UCSD-AML1 (cell line): Measurements from ENCODE around the gene ZNF200.
"Not testable (repeated sequence)": the region's sequence is repeated elsewhere in the genome, so short reads cannot be mapped to it uniquely, and the experiment has no call there.

Experiments
- DNase-seq: peaks from one replicate; lab custom pipeline; 2025; ENCODE audit not compliant: unreplicated experiment; lab: John Stamatoyannopoulos, UW

The ZNF200 gene

DNA sequence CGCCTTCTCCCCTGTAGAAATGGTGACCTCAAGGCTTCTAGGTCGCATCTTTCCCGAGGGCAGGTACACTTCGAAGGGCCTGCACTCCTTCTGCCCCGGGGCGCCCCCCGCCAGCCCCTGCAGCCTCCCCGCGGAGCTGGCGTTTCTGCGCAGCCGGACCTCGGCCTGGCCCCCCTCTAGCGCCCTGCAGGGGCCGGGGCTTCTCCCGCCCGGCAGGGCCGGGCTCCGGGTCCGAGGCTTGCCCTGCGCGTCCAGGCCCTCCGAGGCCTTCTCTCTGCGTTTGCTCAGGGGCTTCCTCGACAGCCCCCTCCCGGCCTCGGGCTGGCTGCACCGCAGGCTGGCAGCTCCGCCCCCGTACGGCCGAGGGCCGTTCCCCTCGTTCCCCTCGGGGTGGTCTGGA, 19.4 kb upstream of the ZNF200 start:
- DNase-seq, result no peak

DNA sequence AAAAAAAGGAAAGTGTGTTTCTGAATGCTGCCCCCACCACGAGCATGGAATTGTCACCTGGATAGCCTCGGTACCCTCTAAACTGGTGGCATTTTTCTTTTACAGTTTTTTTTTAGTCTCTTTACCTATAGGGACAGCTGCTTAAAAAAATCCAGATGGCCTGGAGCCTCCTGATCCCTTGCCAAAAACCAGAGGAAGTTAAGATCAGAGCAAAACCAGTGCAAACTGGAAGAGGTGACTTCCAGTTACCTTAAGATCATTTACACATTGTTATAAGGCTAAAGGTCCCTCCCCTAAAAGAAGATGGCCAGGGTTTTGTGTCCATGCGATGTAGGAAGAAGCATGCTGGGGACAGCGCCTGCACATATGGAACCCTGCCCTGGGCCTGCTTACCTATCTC, 18.0 kb upstream of the ZNF200 start:
- DNase-seq, result no peak

DNA sequence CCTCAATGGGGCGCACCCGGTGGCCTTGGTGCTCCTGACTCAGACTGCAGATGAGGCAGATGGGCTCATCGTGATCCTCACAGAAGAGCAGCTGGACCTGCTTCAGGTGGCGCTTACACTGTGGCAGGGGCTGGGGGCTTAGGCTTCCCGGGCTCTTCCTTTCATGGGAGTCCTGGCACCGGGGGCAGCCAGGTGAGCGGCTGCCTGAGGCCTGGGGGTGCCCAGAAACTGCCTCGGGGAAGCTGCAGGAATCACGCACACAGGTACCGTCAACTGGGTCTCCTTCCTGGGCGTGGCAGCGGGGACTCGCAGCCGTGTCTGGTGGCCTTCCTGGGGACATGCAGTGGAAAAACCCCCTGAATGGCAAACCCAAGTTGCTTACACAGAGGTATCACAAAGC, 14.5 kb upstream of the ZNF200 start:
- no peak for DNase-seq

DNA sequence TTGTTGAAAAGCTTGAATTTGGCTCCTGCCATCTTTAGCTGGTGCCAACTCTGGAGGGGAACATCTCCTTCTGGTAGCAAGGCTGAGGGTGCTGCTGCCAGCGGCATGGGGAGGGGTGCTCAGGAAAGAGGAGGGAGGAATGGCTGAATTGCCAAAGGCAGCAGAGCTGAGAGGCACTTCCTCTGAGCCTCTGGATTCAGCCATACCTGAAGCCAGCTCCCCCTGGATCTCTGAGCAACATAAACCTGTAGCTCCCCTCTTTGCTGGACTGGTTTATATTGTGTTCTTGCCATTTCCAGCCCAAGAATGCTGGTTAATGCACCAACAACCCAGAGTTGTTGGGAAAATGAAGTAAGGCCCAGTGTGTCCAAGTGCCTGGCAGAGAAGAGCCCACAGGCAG, 14.1 kb upstream of the ZNF200 start:
- no peak for DNase-seq

DNA sequence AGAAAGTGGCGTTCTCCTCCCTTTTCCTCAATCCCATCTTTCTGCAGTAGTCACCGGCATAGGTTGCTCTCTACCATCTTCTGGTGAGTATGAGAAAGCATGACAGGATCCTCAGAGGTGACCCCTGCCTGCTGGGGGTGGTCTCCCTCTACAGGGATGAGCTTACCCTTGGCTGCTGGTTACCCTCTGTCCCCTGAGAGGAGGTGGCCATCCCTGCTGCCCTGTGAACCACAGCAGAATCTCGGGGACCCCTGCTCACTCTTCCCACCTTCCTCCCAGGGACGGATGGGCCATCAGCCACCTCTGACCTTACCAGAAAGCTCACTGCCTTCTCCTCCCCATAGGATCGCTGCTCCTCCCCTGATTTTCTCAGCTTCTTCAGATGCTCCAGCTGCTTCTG, 13.6 kb upstream of the ZNF200 start:
- no peak for DNase-seq

DNA sequence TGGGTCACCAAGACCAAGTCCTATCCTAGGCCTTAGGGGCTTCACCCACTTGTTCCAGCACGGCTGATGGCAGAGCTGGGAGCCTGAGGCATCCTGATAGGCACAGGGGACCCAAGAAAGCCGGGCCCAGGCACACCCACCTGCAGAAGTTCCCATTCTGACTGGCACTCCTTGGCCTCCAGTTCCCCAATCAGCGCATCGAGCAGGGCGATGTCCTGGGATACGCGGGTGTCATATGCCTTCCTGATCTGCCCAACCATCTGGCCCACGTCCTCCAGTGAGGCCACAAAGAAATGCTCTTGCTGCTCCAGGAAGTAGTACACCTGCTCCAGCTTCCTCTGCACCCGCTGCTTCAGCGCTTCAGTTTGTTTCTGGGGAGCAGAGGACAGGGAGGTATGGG, 11.9 kb upstream of the ZNF200 start:
- peak; percentile 49 for DNase-seq

DNA sequence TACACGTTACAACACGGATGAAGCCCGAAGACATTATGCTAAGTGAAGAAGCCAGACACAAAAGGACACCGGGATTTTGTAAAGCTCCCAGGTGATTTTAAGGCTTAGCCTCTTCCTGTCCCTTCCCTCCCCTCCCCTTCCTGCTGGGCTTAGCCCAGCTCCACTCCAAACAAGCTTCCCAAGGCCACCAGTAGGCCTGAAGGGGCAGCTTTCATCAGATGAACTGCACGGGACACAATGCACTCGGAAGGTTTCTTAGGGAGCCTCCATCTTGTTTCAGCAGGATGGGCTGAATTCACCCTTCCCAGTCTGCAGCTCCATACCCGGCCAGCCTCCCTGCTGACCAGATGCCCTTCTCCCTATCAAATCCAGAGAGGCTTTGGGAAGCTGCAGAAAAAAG, 11.0 kb upstream of the ZNF200 start:
- no peak for DNase-seq

DNA sequence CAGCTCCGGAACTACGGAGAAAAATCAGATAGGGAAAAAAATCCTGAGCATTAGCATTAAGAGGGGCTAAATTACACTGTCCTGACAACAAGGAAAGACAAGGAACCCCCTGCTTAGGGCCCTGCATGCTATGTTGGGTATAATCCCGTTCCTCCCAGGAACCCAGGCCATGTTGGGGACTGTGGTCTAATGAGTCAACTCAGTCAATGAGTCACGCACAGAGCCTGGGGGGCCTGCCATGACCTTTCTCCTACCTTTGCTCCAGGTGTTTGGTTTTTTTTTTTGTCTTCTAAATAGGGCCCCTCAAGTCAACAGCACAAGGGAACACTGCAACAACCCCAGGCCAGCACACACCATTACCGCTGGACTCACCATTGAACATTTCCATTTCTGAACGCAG, 8.9 kb upstream of the ZNF200 start:
- DNase-seq, result no peak

DNA sequence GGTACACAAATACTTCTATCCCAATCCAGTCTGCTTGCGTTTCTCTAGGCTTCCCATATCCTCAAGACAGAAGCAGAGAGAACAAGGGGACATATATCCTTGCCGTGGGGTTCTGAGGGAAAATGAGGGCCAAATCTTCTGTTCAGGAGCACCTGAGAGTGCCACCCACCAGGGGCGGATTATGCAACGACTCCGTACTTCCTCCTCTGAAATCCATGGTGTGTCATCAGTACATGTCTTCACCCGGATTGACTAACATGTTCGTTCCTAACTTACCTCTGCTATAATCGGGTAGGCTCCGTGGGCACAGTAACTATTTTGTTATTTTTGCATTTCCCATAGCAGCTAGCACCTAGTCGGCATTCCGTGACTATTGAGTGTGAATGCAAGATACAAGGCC, 7.8 kb upstream of the ZNF200 start:
- DNase-seq, result no peak

DNA sequence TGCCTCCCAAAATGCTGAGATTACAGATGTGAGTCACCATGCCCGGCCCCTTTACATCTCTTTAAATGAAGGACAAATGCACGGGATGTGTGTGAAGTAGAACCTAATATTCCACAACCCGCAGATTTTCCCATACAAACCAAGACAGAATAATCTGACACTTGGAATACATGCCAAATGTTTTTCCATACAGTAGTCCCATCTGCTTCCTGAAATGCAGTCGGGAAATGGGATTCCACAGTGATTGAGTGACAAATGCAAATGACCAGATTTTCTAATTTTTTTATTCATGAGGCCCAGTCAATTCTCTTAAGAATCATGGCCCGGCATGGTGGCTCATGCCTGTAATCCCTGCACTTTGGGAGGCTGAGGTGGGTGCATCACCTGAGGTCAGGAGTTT, 6.8 kb upstream of the ZNF200 start:
- no peak for DNase-seq

DNA sequence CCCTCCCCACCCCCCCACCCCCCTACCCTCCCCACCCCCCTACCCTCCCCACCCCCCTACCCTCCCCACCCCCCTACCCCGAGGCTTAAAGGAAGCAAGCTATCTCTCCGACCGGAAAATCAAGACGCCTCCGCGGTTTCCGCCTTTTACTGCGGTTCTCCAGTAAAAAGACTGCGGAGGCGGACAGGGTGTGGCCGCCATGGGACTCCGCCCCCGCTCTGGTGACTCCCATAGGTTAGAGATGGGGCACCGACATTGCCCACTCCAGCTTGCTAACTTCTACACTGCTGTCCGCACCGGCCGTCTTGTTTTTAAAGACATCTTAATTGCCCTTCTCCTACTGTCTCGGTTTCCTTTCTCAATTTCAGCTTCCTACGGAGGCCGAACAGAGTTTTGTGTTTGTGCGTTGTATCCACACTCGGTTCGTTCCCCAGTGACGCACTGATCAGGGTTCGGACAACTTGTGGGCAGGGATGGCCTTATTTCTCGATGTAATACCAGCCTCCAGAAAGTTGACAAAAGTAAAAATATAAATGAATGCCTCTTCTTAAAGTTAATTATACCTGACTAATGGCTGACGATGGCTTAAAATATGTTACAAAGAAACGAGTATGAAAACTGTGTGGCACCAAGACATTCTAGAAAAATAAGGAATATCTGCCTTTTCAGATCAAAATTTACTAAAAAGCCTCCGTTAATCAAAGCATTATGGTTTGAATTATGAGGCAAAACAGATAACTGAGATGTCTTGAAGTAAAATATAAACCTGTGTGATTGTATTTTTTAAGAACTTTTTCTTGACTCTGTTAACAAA, 1.1 kb upstream of the ZNF200 start:
- DNase-seq, result peak; percentile 78

DNA sequence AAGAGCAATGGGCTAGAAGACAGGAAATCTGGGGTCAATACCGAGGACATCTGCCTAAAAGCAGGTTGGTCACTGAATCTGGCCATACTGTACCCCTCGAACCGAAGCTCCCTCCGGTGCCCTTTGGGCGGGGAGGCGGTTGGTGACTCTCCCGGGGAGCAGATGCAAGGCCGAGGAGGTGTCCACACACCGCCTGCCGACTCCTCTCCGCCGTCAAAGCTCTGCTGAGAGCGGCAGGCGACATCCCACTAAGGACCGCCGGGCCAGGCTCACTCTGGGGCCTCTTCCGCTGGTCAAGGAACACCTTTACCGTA, 458 bp downstream of the ZNF200 start:
- no peak for DNase-seq

DNA sequence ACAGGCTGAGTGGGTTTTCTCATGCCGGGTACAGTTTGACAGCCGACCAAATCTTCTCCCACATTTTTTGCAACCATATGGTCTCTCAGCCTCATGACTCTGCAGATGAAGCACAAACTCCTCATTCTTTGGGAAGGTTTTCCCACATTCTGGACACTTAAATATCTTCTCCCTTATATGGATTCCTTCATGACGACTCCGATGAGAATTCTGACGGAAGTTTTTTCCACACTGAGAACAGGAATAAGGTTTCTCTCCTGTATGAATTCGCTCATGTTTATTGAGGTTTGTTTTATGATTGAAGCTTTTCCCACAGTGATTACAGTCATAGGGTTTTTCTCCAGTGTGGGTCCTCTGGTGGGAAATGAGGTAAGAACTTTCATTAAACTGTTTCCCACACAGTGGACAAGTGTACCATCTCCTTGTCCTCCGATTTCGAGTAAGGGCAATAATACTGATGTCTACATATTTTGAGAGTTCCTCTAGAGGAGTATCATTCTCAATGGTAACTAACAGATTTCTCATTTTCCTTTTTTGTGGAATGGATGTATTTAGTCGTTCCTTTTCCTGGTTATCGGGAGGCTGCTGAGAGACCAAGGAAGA, 10.9 kb downstream of the ZNF200 start:
- no peak for DNase-seq

DNA sequence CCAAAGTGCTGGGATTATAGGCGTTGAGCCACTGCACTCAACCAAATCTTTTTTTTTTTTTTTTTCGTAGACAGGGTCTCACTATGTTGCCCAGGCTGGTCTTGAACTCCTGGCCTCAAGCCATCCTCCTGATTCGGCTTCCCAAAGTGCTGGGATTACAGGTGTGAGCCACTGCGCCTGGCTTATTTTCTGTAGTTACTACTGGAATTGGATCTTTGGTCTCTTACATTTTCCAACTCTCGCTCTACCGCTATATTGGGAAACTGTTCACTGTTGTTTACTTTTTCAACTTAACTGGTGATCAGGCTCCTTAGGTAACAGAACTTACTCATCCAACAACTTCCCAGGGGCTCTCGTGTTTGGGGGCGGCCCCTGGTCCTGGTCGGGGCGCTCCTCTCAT, 14.1 kb downstream of the ZNF200 start:
- DNase-seq, result no peak

DNA sequence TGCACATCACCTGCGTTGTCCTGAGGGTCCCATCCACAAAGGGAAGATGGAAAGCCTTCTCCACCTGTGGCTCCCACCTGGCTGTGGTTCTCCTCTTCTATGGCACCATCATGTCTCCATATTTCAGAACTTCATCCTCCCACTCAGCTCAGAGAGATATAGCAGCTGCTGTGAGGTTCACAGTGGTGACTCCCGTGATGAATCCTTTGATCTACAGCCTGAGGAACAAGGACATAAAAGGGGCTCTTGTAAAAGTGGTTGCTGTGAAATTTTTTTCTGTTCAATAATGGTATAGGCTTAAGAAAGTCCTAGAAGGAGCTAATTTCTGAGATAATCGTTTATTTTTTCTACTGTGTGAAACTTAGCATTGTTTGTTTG, 18.7 kb downstream of the ZNF200 start:
- DNase-seq, result no peak

DNA sequence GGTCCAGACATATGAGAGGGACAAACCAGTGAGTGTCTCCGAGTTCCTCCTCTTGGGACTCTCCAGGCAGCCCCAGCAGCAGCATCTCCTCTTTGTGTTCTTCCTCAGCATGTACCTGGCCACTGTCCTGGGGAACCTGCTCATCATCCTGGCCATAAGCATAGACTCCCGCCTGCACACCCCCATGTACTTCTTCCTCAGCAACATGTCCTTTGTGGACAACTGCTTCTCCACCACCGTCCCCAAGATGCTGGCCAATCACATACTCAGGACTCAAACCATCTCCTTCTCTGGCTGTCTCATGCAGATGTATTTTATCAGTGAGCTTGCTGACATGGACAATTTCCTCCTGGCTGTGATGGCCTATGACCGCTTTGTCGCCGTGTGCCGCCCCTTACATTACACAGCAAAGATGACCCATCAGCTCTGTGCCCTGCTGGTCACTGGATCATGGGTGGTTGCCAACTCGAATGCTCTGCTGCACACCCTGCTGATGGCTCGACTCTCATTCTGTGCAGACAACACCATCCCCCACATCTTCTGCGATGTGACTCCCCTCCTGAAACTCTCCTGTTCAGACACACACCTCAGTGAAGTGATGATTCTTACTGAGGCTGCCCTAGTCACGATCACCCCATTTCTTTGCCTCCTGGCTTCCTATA, 19.2 kb downstream of the ZNF200 start:
- DNase-seq, result no peak

DNA sequence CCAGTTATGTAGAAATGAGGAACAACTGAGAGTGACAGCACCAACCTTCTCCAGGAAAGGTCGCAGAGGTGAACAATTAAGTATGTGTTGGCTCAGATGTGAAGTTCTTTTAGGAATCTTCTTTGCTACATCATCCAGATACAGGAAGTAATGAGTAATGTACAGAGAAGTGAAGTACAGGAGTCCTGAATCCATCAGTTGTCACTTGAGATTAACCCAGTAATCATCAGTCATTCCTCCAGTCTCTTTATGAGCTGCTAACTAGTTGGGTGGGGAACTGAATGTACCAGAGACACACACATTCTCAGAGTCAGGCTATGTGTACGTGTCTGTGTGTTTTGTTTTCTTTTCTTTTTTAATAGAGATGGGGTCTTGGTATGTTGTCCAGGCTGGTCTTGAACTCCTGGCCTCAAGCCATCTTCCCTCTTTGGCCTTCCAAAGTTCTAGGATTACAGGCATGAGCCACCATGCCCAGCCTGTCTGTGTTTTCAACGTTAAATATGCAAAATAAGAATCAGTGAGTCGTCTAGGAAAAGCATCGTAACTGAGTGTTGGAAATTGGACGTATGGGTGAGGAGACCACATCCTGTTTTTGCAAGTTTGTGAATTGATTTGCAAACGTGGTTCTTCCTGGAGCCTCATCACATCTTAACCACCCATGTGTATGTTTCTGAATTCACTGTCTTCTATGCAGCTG, 19.9 kb downstream of the ZNF200 start:
- no peak for DNase-seq

DNA sequence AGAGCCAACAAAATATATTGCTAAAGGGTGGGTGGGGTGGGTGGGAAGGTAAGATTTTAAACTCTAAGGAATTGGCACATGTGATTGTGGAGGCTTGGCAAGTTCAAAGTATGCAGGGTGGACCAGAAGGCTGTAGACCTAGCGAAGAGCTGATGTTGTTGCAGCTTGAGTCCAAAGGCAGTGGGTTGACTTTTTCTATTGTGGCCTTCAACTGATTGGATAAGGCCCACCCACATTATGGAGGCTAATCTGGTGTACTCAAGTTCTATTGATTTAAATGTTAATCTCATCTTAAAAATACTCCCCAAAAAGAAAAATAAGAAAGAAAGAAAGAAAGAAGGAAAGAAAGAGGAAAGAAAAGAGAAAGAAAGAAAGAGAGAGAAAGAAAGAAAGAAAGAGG, 22.4 kb downstream of the ZNF200 start:
- no peak for DNase-seq

DNA sequence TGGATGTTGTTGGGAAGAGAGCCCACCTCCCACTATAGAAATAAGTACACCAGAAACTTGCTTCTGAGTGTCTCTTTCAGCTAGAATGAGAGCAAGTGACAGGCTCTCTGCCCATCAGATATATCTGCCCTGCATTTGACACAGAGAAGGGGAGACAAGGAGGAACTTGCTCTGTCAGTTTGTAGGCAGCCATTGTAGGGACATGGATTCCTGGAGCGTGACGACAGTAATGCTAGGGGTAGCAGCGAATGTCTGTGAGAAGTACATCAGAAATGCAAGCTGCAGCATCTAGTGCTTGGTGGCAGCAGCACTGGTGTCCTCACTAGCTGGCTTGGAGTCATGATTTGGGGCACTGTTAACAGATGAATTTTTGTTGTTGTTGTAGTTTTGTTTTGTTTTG, 23.0 kb downstream of the ZNF200 start:
- DNase-seq, result no peak

DNA sequence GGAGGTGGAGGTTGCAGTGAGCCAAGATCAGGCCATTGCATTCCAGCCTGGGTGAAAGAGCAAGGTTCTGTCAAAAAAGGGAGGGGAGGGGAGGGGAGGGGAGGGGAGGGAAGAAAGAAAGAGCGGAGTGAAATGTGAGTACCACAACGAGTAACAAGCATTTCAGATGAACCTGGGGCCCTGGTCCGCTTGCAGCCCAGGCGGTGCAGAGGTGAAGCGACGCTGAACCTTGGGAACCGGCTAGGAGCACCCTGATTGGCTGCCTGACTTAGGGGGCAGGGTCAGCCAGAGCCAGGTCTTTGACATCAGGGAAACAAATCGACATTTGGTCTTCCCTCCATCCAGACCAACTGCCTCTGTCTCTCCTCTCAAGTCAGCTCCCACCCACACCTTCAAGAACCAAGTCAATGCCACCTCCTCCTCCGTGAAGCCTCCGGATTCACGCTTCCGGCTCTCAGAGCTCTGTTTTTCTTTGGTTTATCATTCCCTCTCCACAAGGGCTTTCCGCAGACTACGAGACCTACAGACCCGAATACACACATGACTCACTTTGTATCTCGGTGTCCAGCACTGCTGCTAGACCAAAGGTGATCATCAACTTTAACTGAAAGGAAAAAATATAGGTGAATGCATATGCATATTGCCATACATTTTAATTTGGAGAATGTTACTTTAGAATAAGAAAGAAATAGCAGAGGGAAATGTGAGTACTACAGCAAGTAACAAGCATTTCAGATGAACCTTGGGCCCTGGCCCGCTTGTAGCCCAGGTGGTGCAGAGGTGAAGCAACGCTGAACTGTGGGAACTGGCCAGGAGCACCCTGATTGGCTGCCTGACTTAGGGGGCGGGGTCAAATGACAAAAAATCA, 27.6 kb downstream of the ZNF200 start:
- no peak for DNase-seq

DNA sequence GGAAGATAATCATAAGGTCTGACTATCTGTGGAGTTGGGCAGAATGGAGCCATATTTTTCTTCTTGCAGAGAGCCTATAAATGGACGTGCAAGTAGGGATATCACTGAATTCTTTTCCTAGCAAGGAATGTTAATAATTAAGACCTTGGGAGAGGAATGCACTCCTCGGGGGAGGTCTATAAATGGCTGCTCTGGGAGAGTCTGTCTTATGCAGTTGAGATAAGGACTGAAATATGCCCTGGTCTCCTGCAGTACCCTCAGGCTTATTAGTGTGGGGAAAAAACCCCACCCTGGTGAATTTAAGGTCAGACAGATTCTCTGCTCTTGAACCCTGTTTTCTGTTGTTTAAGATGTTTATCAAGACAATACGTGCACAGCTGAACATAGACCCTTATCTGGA, 29.0 kb downstream of the ZNF200 start:
- DNase-seq, result not testable (repeated sequence)
